Measurements from ENCODE around the gene FA2H. TPM values are rescaled to one million over a fixed set of nuclear protein-coding genes. Genes with fewer than 3 reads are reported as not detected.

Gene FA2H
- total and polyA plus RNA-seq, 7 experiments from 2014 or later, result 0.20 to 0.34 TPM; not detected in 5

GRCh38 chr16:74771656-74772315 is 2.8 kb downstream of the FA2H start:
- no peaks in the 10 kb centered on the region for H3K36me3 ChIP-seq (ENCODE audit: control insufficient read depth in 2 of 3, insufficient read depth in 3 of 3, low read length in 3 of 3)
- H3K27ac ChIP-seq (ENCODE audit: low read depth, low read length), result no peak overlapping the region
- DNase-seq (no peak), ATAC-seq (no peak)
- no peaks in the 10 kb centered on the region for H3K9me3 ChIP-seq (ENCODE audit: control insufficient read depth in 2 of 3, low read length in 3 of 3)
- peaks cover 0 to 6% of the 10 kb centered on the region in 2 donors for H3K27me3 ChIP-seq (ENCODE audit: control insufficient read depth in 2 of 2, insufficient read depth in 2 of 2, low read length in 2 of 2)
- Mint-ChIP-seq H3K27ac (no peak overlapping the region), H3K9me3 (peaks cover 0 to 4% (median 0%) of the 10 kb centered on the region in 11 donors), H3K36me3 (peaks cover 0 to 4% (median 0%) of the 10 kb centered on the region in 5 donors), H3K4me3 (no peak overlapping the region), H3K4me1 (peaks cover 7 to 15% (median 11%) of the 10 kb centered on the region in 7 donors), H3K27me3 (peaks cover 36 to 44% (median 39%) of the 10 kb centered on the region in 5 donors)
- CTCF ChIA-PET, result no interaction called here
- POLR2A ChIA-PET, result no interaction called here
- no peak overlapping the region for H3K4me3 ChIP-seq (ENCODE audit: low read length)
- intact Hi-C loops (cut with micrococcal nuclease), result no loop called here
- H3K4me1 ChIP-seq (ENCODE audit: control insufficient read depth in 2 of 2, insufficient read depth in 2 of 2, low read length in 2 of 2), result no peaks in the 10 kb centered on the region

GRCh38 chr16:74770831-74771526 is 3.6 kb downstream of the FA2H start:
- H3K36me3 ChIP-seq (ENCODE audit: control insufficient read depth in 2 of 3, insufficient read depth in 3 of 3, low read length in 3 of 3), result no peaks in the 10 kb centered on the region
- no peak for ATAC-seq
- ChIA-PET CTCF (no interaction called here), POLR2A (no interaction called here)
- no peaks in the 10 kb centered on the region for H3K9me3 ChIP-seq (ENCODE audit: control insufficient read depth in 2 of 3, low read length in 3 of 3)
- intact Hi-C loops (cut with micrococcal nuclease), result no loop called here
- no peak overlapping the region for H3K4me3 Mint-ChIP-seq
- DNase-seq, result no peak
- no peak overlapping the region for H3K4me3 ChIP-seq (ENCODE audit: low read length)
- no peaks in the 10 kb centered on the region for H3K4me1 ChIP-seq (ENCODE audit: control insufficient read depth in 2 of 2, insufficient read depth in 2 of 2, low read length in 2 of 2)
- peaks cover 7 to 15% (median 11%) of the 10 kb centered on the region in 7 donors for H3K4me1 Mint-ChIP-seq
- H3K27ac ChIP-seq (ENCODE audit: low read depth, low read length), result no peak overlapping the region
- peaks cover 0 to 4% (median 0%) of the 10 kb centered on the region in 5 donors for H3K36me3 Mint-ChIP-seq
- peaks cover 0 to 2% (median 0%) of the 10 kb centered on the region in 11 donors for H3K9me3 Mint-ChIP-seq
- H3K27me3 ChIP-seq (ENCODE audit: control insufficient read depth in 2 of 2, insufficient read depth in 2 of 2, low read length in 2 of 2), result peaks cover 0 to 6% of the 10 kb centered on the region in 2 donors
- H3K27me3 Mint-ChIP-seq, result peaks cover 36 to 38% (median 36%) of the 10 kb centered on the region in 5 donors
- no peak overlapping the region for H3K27ac Mint-ChIP-seq

GRCh38 chr16:74769586-74770190 is 4.9 kb downstream of the FA2H start:
- Histone ChIP-seq H3K9me3 (ENCODE audit: control insufficient read depth in 2 of 3, low read length in 3 of 3) (no peaks in the 10 kb centered on the region), H3K4me1 (ENCODE audit: control insufficient read depth in 2 of 2, insufficient read depth in 2 of 2, low read length in 2 of 2) (no peaks in the 10 kb centered on the region), H3K27ac (ENCODE audit: low read depth, low read length) (no peak overlapping the region), H3K36me3 (ENCODE audit: control insufficient read depth in 2 of 3, insufficient read depth in 3 of 3, low read length in 3 of 3) (no peaks in the 10 kb centered on the region), H3K27me3 (ENCODE audit: control insufficient read depth in 2 of 2, insufficient read depth in 2 of 2, low read length in 2 of 2) (peaks cover 0 to 6% of the 10 kb centered on the region in 2 donors), H3K4me3 (ENCODE audit: low read length) (no peak overlapping the region)
- Mint-ChIP-seq H3K27me3 (peaks cover 26 to 37% (median 35%) of the 10 kb centered on the region in 5 donors), H3K27ac (no peak overlapping the region), H3K9me3 (peaks cover 0 to 3% (median 0%) of the 10 kb centered on the region in 11 donors), H3K4me3 (no peak overlapping the region), H3K4me1 (peaks cover 4 to 12% (median 7%) of the 10 kb centered on the region in 7 donors), H3K36me3 (no peaks in the 10 kb centered on the region)
- intact Hi-C loops (cut with micrococcal nuclease), result no loop called here
- DNase-seq (no peak), ATAC-seq (no peak)
- ChIA-PET CTCF (no interaction called here), POLR2A (no interaction called here)

GRCh38 chr16:74768239-74768638 is 6.4 kb downstream of the FA2H start:
- ChIA-PET POLR2A (no interaction called here), CTCF (interaction anchor here (0.5 kb wide), 1 partner anchor 1713 kb away, joined by 3 read pairs; no protein-coding TSS in a partner anchor)
- no peak overlapping the region for H3K4me3 Mint-ChIP-seq
- peaks cover 0 to 5% (median 0%) of the 10 kb centered on the region in 5 donors for H3K36me3 Mint-ChIP-seq
- H3K9me3 Mint-ChIP-seq, result peaks cover 0 to 6% (median 0%) of the 10 kb centered on the region in 11 donors
- no peak for DNase-seq
- H3K36me3 ChIP-seq (ENCODE audit: control insufficient read depth in 2 of 3, insufficient read depth in 3 of 3, low read length in 3 of 3), result no peaks in the 10 kb centered on the region
- peaks cover 0 to 6% (median 0%) of the 10 kb centered on the region in 7 donors for H3K4me1 Mint-ChIP-seq
- H3K9me3 ChIP-seq (ENCODE audit: control insufficient read depth in 2 of 3, low read length in 3 of 3), result no peaks in the 10 kb centered on the region
- H3K27me3 ChIP-seq (ENCODE audit: control insufficient read depth in 2 of 2, insufficient read depth in 2 of 2, low read length in 2 of 2), result no peaks in the 10 kb centered on the region
- no peak overlapping the region for H3K27ac ChIP-seq (ENCODE audit: low read depth, low read length)
- no peak for ATAC-seq
- H3K4me3 ChIP-seq (ENCODE audit: low read length), result no peak overlapping the region
- H3K27me3 Mint-ChIP-seq, result peaks cover 19 to 39% (median 29%) of the 10 kb centered on the region in 5 donors
- no peak overlapping the region for H3K27ac Mint-ChIP-seq
- intact Hi-C loops (cut with micrococcal nuclease), result no loop called here
- H3K4me1 ChIP-seq (ENCODE audit: control insufficient read depth in 2 of 2, insufficient read depth in 2 of 2, low read length in 2 of 2), result no peaks in the 10 kb centered on the region

- Mint-ChIP-seq H3K27me3 (peaks cover 15 to 35% (median 29%) of the 10 kb centered on the region in 5 donors), H3K4me3 (no peak overlapping the region), H3K9me3 (peaks cover 0 to 6% (median 0%) of the 10 kb centered on the region in 11 donors), H3K36me3 (peaks cover 0 to 5% (median 0%) of the 10 kb centered on the region in 5 donors), H3K27ac (no peak overlapping the region), H3K4me1 (peaks cover 0 to 6% (median 0%) of the 10 kb centered on the region in 7 donors)
- Histone ChIP-seq H3K4me1 (ENCODE audit: control insufficient read depth in 2 of 2, insufficient read depth in 2 of 2, low read length in 2 of 2) (no peaks in the 10 kb centered on the region), H3K36me3 (ENCODE audit: control insufficient read depth in 2 of 3, insufficient read depth in 3 of 3, low read length in 3 of 3) (no peaks in the 10 kb centered on the region), H3K27me3 (ENCODE audit: control insufficient read depth in 2 of 2, insufficient read depth in 2 of 2, low read length in 2 of 2) (no peaks in the 10 kb centered on the region), H3K27ac (ENCODE audit: low read depth, low read length) (no peak overlapping the region), H3K9me3 (ENCODE audit: control insufficient read depth in 2 of 3, low read length in 3 of 3) (no peaks in the 10 kb centered on the region), H3K4me3 (ENCODE audit: low read length) (no peak overlapping the region)
- ChIA-PET CTCF (no interaction called here), POLR2A (no interaction called here)
- intact Hi-C loops (cut with micrococcal nuclease), result no loop called here
- DNase-seq (no peak), ATAC-seq (no peak)
Measured at GRCh38 chr16:74767749-74768148, 6.9 kb downstream of the FA2H start.

- Histone ChIP-seq H3K4me1 (ENCODE audit: control insufficient read depth in 2 of 2, insufficient read depth in 2 of 2, low read length in 2 of 2) (no peaks in the 10 kb centered on the region), H3K36me3 (ENCODE audit: control insufficient read depth in 2 of 3, insufficient read depth in 3 of 3, low read length in 3 of 3) (no peaks in the 10 kb centered on the region), H3K9me3 (ENCODE audit: control insufficient read depth in 2 of 3, low read length in 3 of 3) (no peaks in the 10 kb centered on the region), H3K27me3 (ENCODE audit: control insufficient read depth in 2 of 2, insufficient read depth in 2 of 2, low read length in 2 of 2) (no peaks in the 10 kb centered on the region), H3K4me3 (ENCODE audit: low read length) (no peak overlapping the region), H3K27ac (ENCODE audit: low read depth, low read length) (no peak overlapping the region)
- H3K27ac Mint-ChIP-seq, result no peak overlapping the region
- peaks cover 0 to 3% (median 0%) of the 10 kb centered on the region in 7 donors for H3K4me1 Mint-ChIP-seq
- H3K36me3 Mint-ChIP-seq, result peaks cover 0 to 5% (median 0%) of the 10 kb centered on the region in 5 donors
- ChIA-PET CTCF (no interaction called here), POLR2A (no interaction called here)
- H3K9me3 Mint-ChIP-seq, result peaks cover 0 to 6% (median 0%) of the 10 kb centered on the region in 11 donors
- H3K4me3 Mint-ChIP-seq, result no peak overlapping the region
- no peak for ATAC-seq
- H3K27me3 Mint-ChIP-seq, result peaks cover 8 to 26% (median 24%) of the 10 kb centered on the region in 5 donors
- no peak for DNase-seq
- intact Hi-C loops (cut with micrococcal nuclease), result no loop called here
Measured at GRCh38 chr16:74766729-74767128, 7.9 kb downstream of the FA2H start.

All from naive thymus-derived CD4-positive, alpha-beta T cell (primary cell).